OCI-LY3 (cell line): ENCODE data around the gene MATCAP1.

Source experiments
- H2AFZ ChIP-seq: fragments of 200-600, 300-600 bp; shearing (Covaris generic); 2 replicates; pipeline ENCODE4 v1.6.0; 2014; ENCODE audit warnings: antibody characterized with exemption, low read depth, low read length
- H3K27ac ChIP-seq: fragments of 200-600, 300-600 bp; sonication (generic); 2 replicates; pipeline ENCODE4 v1.5.1; 2014; ENCODE audit warnings: mild to moderate bottlenecking, low read length, moderate library complexity, mixed read lengths
- H3K27me3 ChIP-seq: fragments of 200-600, 300-600 bp; sonication (generic); 2 replicates; pipeline ENCODE4 v1.6.1; 2014; ENCODE audit warnings: low read depth, low read length, mixed read lengths
- H3K36me3 ChIP-seq: fragments of 200-600, 300-600 bp; sonication (generic); replicated peaks from 2 replicates; pipeline ENCODE3; 2014; ENCODE audit warnings: low read depth, low read length, mixed read lengths
- H3K4me1 ChIP-seq: fragments of 300-600, 200-600 bp; sonication (generic); 2 replicates; pipeline ENCODE4 v1.6.1; 2014; ENCODE audit warnings: low read length, mixed read lengths
- H3K4me2 ChIP-seq: fragments of 200-600, 300-600 bp; sonication (generic); 2 replicates; pipeline ENCODE4 v1.6.1; 2014; ENCODE audit warnings: low read length, mixed read lengths
- H3K4me3 ChIP-seq: fragments of 300-600, 200-600 bp; sonication (generic); 2 replicates; pipeline ENCODE4 v1.5.1; 2014; ENCODE audit warnings: antibody characterized with exemption, mild to moderate bottlenecking, low read length, moderate library complexity
- H3K79me2 ChIP-seq: fragments of 300-600, 200-600 bp; shearing (Covaris generic); 2 replicates; pipeline ENCODE4 v1.6.1; 2014; ENCODE audit warnings: mild to moderate bottlenecking, low read length, mixed read lengths
- H3K9ac ChIP-seq: fragments of 300-600, 200-600 bp; shearing (Covaris generic); 2 replicates; pipeline ENCODE4 v1.6.0; 2014; ENCODE audit warnings: mild to moderate bottlenecking, low read length, moderate library complexity
- H3K9me3 ChIP-seq: fragments of 200-600, 300-600 bp; shearing (Covaris generic); 2 replicates; pipeline ENCODE4 v1.6.1; 2014; ENCODE audit warnings: low read length, mixed read lengths; ENCODE audit not compliant: insufficient read depth
- H4K20me1 ChIP-seq: fragments of 200-600, 300-600 bp; sonication (generic); 2 replicates; pipeline ENCODE4 v1.6.1; 2016; ENCODE audit warnings: low read length, mixed read lengths; ENCODE audit not compliant: insufficient read depth
- CTCF ChIP-seq: fragments of 200-600, 300-600 bp; sonication (generic); IDR thresholded peaks from 2 replicates; pipeline ENCODE4 v1.5.1; 2014; ENCODE audit warnings: antibody characterized with exemption, low read length, low read depth
- EZH2phosphoT487 ChIP-seq: fragments of 200-600 bp; shearing (Covaris generic); IDR thresholded peaks from 2 replicates; pipeline ENCODE4 v1.6.1; 2018; ENCODE audit warnings: antibody characterized with exemption, mixed run types, low read depth

The MATCAP1 gene

GRCh38 chr16:67183627-67184452 lies at the start of gene MATCAP1:
Gene MATCAP1 (minus strand): TSS chr16:67183963. CDS start chr16:67180610, 3,353 bp downstream.
- Histone ChIP-seq H3K79me2 (peaks cover 13% of the 10 kb centered on the region), H3K27me3 (no peaks in the 10 kb centered on the region), H3K4me3 (peak within 1 kb of the TSS; percentile 86), H2AFZ (peak within 1 kb of the TSS; percentile 70; the same call in 1 of the 2 replicates), H3K36me3 (peaks cover 6% of the 10 kb centered on the region), H3K27ac (peak within 1 kb of the TSS; percentile 64), H3K4me2 (peak within 1 kb of the TSS; percentile 88), H4K20me1 (no peaks in the 10 kb centered on the region; the same call in 1 of the 2 replicates), H3K4me1 (peaks cover 19% of the 10 kb centered on the region; the same call in 1 of the 2 replicates), H3K9ac (peak within 1 kb of the TSS; percentile 74), H3K9me3 (no peaks in the 10 kb centered on the region)
- no peak for TF ChIP-seq CTCF
- no peak for TF ChIP-seq EZH2phosphoT487

GRCh38 chr16:67230809-67231660 lies 47.3 kb upstream of the MATCAP1 start:
- H3K27me3 ChIP-seq, result no peaks in the 10 kb centered on the region
- H3K4me2 ChIP-seq, result no peak overlapping the region
- peaks cover 21% of the 10 kb centered on the region for H3K79me2 ChIP-seq
- H2AFZ ChIP-seq, result no peak overlapping the region
- H3K4me1 ChIP-seq, result peaks cover 9% of the 10 kb centered on the region
- TF ChIP-seq EZH2phosphoT487, result no peak
- no peak for TF ChIP-seq CTCF
- H3K9me3 ChIP-seq, result no peaks in the 10 kb centered on the region
- H4K20me1 ChIP-seq, result no peaks in the 10 kb centered on the region
- H3K9ac ChIP-seq, result no peak overlapping the region
- H3K4me3 ChIP-seq, result no peak overlapping the region
- peaks cover 51% of the 10 kb centered on the region for H3K36me3 ChIP-seq
- no peak overlapping the region for H3K27ac ChIP-seq

GRCh38 chr16:67229906-67230808 lies 46.4 kb upstream of the MATCAP1 start:
- TF ChIP-seq CTCF (no peak), EZH2phosphoT487 (no peak)
- peaks cover 46% of the 10 kb centered on the region for H3K36me3 ChIP-seq
- no peak overlapping the region for H2AFZ ChIP-seq
- H4K20me1 ChIP-seq, result no peaks in the 10 kb centered on the region
- no peaks in the 10 kb centered on the region for H3K27me3 ChIP-seq
- H3K4me3 ChIP-seq, result no peak overlapping the region
- H3K9me3 ChIP-seq, result no peaks in the 10 kb centered on the region
- H3K4me1 ChIP-seq, result peaks cover 13% of the 10 kb centered on the region
- H3K27ac ChIP-seq, result no peak overlapping the region
- H3K9ac ChIP-seq, result no peak overlapping the region
- H3K4me2 ChIP-seq, result no peak overlapping the region
- peaks cover 21% of the 10 kb centered on the region for H3K79me2 ChIP-seq
